ENCODE measurements around the gene CAPZA2.
"Not testable (repeated sequence)": the region's sequence is repeated elsewhere in the genome, so short reads cannot be mapped to it uniquely, and the experiment has no call there.

The CAPZA2 gene

DNA sequence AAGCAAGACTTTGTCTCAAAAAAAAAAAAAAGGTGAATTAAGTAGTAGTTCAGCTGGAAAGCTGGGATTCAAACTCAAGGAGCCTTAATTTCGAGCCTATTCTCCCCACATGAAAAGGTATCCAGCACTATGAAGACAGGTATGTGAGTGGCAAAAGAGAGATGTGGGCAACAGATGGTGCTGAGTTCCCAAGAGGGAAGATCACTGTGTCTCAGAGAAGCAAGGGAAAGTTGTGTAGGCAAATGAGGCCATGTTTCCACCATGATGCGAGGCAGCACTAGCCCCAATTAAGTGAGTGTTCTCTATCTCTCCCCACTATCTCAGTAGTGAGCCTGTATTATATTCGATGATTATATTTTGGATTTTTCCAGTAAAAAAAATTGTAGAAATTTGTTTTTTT, 71.1 kb downstream of the CAPZA2 start:
- Histone ChIP-seq H3K4me2 (ENCODE audit: low read length) (no peak overlapping the region), H3K9me2 (ENCODE audit: low read depth, low read length) (no peaks in the 10 kb centered on the region), H3K36me3 (ENCODE audit: insufficient read depth, low read length) (no peaks in the 10 kb centered on the region), H2AFZ (ENCODE audit: low read length) (no peak overlapping the region), H3K27ac (ENCODE audit: low read depth, low read length, poor library complexity, severe bottlenecking) (no peak overlapping the region), H3K9me3 (ENCODE audit: low read length) (no peaks in the 10 kb centered on the region), H3K27me3 (ENCODE audit: insufficient read depth, low read length) (peaks cover 13% of the 10 kb centered on the region; the same call in 1 of the 2 replicates), H3K9ac (ENCODE audit: low read length) (no peak overlapping the region), H3K4me1 (ENCODE audit: insufficient read depth, low read length, severe bottlenecking) (no peaks in the 10 kb centered on the region), H3K79me2 (ENCODE audit: insufficient read depth, low read length) (no peaks in the 10 kb centered on the region), H3K4me3 (ENCODE audit: low read depth, low read length, poor library complexity, severe bottlenecking) (no peak overlapping the region), H4K20me1 (ENCODE audit: insufficient read depth, low read length) (no peaks in the 10 kb centered on the region), H3F3A (ENCODE audit: insufficient read depth, low read length) (no peaks in the 10 kb centered on the region)
- no peak for TF ChIP-seq CTCF (IDR thresholded peaks at IDR 0.05; ENCODE audit: low read length)
- no peak for TF ChIP-seq EZH2 (IDR thresholded peaks at IDR 0.05; ENCODE audit: borderline replicate concordance, low read length)

- H2AFZ ChIP-seq (ENCODE audit: low read length): no peak overlapping the region
- no peak overlapping the region for H3K9ac ChIP-seq (ENCODE audit: low read length)
- H3K4me1 ChIP-seq (ENCODE audit: insufficient read depth, low read length, severe bottlenecking): no peaks in the 10 kb centered on the region
- no peaks in the 10 kb centered on the region for H3K79me2 ChIP-seq (ENCODE audit: insufficient read depth, low read length)
- no peak overlapping the region for H3K27ac ChIP-seq (ENCODE audit: low read depth, low read length, poor library complexity, severe bottlenecking)
- TF ChIP-seq CTCF (IDR thresholded peaks at IDR 0.05; ENCODE audit: low read length) (no peak), EZH2 (IDR thresholded peaks at IDR 0.05; ENCODE audit: borderline replicate concordance, low read length) (no peak)
- no peaks in the 10 kb centered on the region for H4K20me1 ChIP-seq (ENCODE audit: insufficient read depth, low read length)
- H3K9me3 ChIP-seq (ENCODE audit: low read length): no peaks in the 10 kb centered on the region
- H3K4me2 ChIP-seq (ENCODE audit: low read length): no peak overlapping the region
- no peaks in the 10 kb centered on the region for H3F3A ChIP-seq (ENCODE audit: insufficient read depth, low read length)
- H3K27me3 ChIP-seq (ENCODE audit: insufficient read depth, low read length): peaks cover 13% of the 10 kb centered on the region; the same call in 1 of the 2 replicates
- H3K4me3 ChIP-seq (ENCODE audit: low read depth, low read length, poor library complexity, severe bottlenecking): no peak overlapping the region
- no peaks in the 10 kb centered on the region for H3K9me2 ChIP-seq (ENCODE audit: low read depth, low read length)
- H3K36me3 ChIP-seq (ENCODE audit: insufficient read depth, low read length): no peaks in the 10 kb centered on the region
These were observed 72.2 kb downstream of the CAPZA2 start for GRCh38 chr7:116934580-116934979.

- not testable (repeated sequence) for H2AFZ ChIP-seq (ENCODE audit: low read length); H3K9ac ChIP-seq (ENCODE audit: low read length); H3K4me3 ChIP-seq (ENCODE audit: low read depth, low read length, poor library complexity, severe bottlenecking); H3K9me3 ChIP-seq (ENCODE audit: low read length); H3K9me2 ChIP-seq (ENCODE audit: low read depth, low read length); H3K27ac ChIP-seq (ENCODE audit: low read depth, low read length, poor library complexity, severe bottlenecking); H3F3A ChIP-seq (ENCODE audit: insufficient read depth, low read length); H4K20me1 ChIP-seq (ENCODE audit: insufficient read depth, low read length); H3K36me3 ChIP-seq (ENCODE audit: insufficient read depth, low read length); H3K4me1 ChIP-seq (ENCODE audit: insufficient read depth, low read length, severe bottlenecking); H3K4me2 ChIP-seq (ENCODE audit: low read length); H3K79me2 ChIP-seq (ENCODE audit: insufficient read depth, low read length)
- peaks cover 13% of the 10 kb centered on the region; the same call in 1 of the 2 replicates for H3K27me3 ChIP-seq (ENCODE audit: insufficient read depth, low read length)
These were observed 74.5 kb downstream of the CAPZA2 start for GRCh38 chr7:116936844-116937243.

GRCh38 chr7:116938678-116939077, 76.3 kb downstream of the CAPZA2 start:
- no peaks in the 10 kb centered on the region for H3F3A ChIP-seq (ENCODE audit: insufficient read depth, low read length)
- no peaks in the 10 kb centered on the region for H3K36me3 ChIP-seq (ENCODE audit: insufficient read depth, low read length)
- H3K79me2 ChIP-seq (ENCODE audit: insufficient read depth, low read length): no peaks in the 10 kb centered on the region
- no peaks in the 10 kb centered on the region for H4K20me1 ChIP-seq (ENCODE audit: insufficient read depth, low read length)
- H3K4me3 ChIP-seq (ENCODE audit: low read depth, low read length, poor library complexity, severe bottlenecking): no peak overlapping the region
- H3K27me3 ChIP-seq (ENCODE audit: insufficient read depth, low read length): peaks cover 13% of the 10 kb centered on the region; the same call in 1 of the 2 replicates
- H3K9me2 ChIP-seq (ENCODE audit: low read depth, low read length): no peaks in the 10 kb centered on the region
- no peak overlapping the region for H2AFZ ChIP-seq (ENCODE audit: low read length)
- H3K9me3 ChIP-seq (ENCODE audit: low read length): no peaks in the 10 kb centered on the region
- H3K9ac ChIP-seq (ENCODE audit: low read length): no peak overlapping the region
- no peak for TF ChIP-seq EZH2 (IDR thresholded peaks at IDR 0.05; ENCODE audit: borderline replicate concordance, low read length)
- TF ChIP-seq CTCF (IDR thresholded peaks at IDR 0.05; ENCODE audit: low read length): no peak
- H3K4me2 ChIP-seq (ENCODE audit: low read length): no peak overlapping the region
- H3K4me1 ChIP-seq (ENCODE audit: insufficient read depth, low read length, severe bottlenecking): no peaks in the 10 kb centered on the region
- H3K27ac ChIP-seq (ENCODE audit: low read depth, low read length, poor library complexity, severe bottlenecking): no peak overlapping the region
